ENCODE measurements around the gene MAD2L1. TPM values are rescaled to one million over a fixed set of nuclear protein-coding genes. Genes with fewer than 3 reads are reported as not detected.

The MAD2L1 gene
- total and polyA plus RNA-seq, 2 donors (not counting 3 experiments of a cell fraction or from before 2014, with no cell fraction given) = 15.6 to 41.4 TPM

DNA sequence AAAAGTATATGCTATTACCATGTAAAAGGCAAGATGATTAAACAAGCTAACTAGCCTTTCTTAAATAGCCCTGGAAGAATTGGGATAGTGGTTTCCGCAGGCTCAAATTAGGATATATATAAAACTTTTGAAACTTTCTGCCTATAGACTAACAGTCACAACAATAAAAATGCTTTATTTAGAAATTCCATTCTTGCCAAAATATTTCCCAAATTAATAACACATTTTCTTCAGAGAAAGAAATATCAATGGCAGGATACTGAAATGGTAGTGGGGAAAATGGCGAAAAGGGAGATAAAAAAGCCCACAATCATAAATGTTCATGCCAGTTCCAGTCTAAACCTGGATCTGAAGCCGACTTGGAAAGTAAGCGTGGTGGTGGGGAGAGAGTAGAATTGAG lies 56.0 kb downstream of the MAD2L1 start:
- dilution Hi-C loops (cut with MboI; ENCODE audit: extremely low pct_ligation_motif_present, low sequenced_read_pairs) = no loop called here
- CTCF ChIA-PET = no interaction called here

More for the DNA sequence above, 56.0 kb downstream of the MAD2L1 start:
- no peaks in the 10 kb centered on the region for H3K79me2 ChIP-seq (ENCODE audit: control insufficient read depth, insufficient read depth, low read length)
- H3K4me2 ChIP-seq (ENCODE audit: insufficient read depth, low read length) = no peak overlapping the region
- no peaks in the 10 kb centered on the region for H3K36me3 ChIP-seq (ENCODE audit: control insufficient read depth in 2 of 2, extremely low read depth in 1 of 2, insufficient read depth in 2 of 2, low read length in 2 of 2)
- intact Hi-C loops (cut with micrococcal nuclease) = no loop called here
- H3K9ac ChIP-seq (replicated peaks; ENCODE audit: extremely low read depth, insufficient read depth, low read length) = no peak overlapping the region
- no peaks in the 10 kb centered on the region for H3K27me3 ChIP-seq (ENCODE audit: control insufficient read depth in 2 of 2, insufficient read depth in 2 of 2, low read length in 2 of 2)
- no peaks in the 10 kb centered on the region for H3K4me1 ChIP-seq (ENCODE audit: control insufficient read depth, extremely low read depth, insufficient read depth, low read length)
- TF ChIP-seq MYC (IDR thresholded peaks at IDR 0.05; ENCODE audit: low read depth, low read length) (no peak), CTCF (IDR thresholded peaks at IDR 0.05; ENCODE audit: extremely low read depth in 1 of 2, insufficient read depth in 1 of 2, low read depth in 1 of 2, low read length in 2 of 2) (no peak), GATA2 (IDR thresholded peaks at IDR 0.05; ENCODE audit: insufficient read depth, insufficient read length, low read depth, low read length) (no peak), POLR2A (IDR thresholded peaks at IDR 0.05; ENCODE audit: low read depth, low read length) (no peak), EZH2 (IDR thresholded peaks at IDR 0.05; ENCODE audit: borderline replicate concordance, low read depth, low read length, severe bottlenecking) (no peak), JUN (IDR thresholded peaks at IDR 0.05; ENCODE audit: borderline replicate concordance, insufficient read depth, insufficient read length, low read depth) (no peak), POLR2AphosphoS5 (IDR thresholded peaks at IDR 0.05; ENCODE audit: insufficient read depth, low read depth, low read length) (no peak), FOS (IDR thresholded peaks at IDR 0.05; ENCODE audit: borderline replicate concordance, insufficient read depth, low read length) (no peak)
- TF ChIP-seq, protein P1, sequence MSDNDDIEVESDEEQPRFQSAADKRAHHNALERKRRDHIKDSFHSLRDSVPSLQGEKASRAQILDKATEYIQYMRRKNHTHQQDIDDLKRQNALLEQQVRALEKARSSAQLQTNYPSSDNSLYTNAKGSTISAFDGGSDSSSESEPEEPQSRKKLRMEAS (IDR thresholded peaks at IDR 0.05; ENCODE audit: insufficient read depth, insufficient read length) = no peak
- DNase-seq (ENCODE audit: low read depth, low spot score) (no peak), FAIRE-seq (no peak)
- POLR2A ChIA-PET = no interaction called here
- no peak overlapping the region for H3K27ac ChIP-seq (ENCODE audit: insufficient read depth, low read depth, low read length)
- H3K9me3 ChIP-seq (replicated peaks; ENCODE audit: control insufficient read depth, insufficient read depth, low read length) = no peaks in the 10 kb centered on the region
- H4K20me1 ChIP-seq (replicated peaks; ENCODE audit: control insufficient read depth, extremely low read depth, insufficient read depth, low read length) = no peaks in the 10 kb centered on the region
- no TSS peak for BruUV-seq (replicated peaks)
- H3K9me1 ChIP-seq (replicated peaks; ENCODE audit: control insufficient read depth, extremely low read depth, insufficient read depth, low read length) = no peaks in the 10 kb centered on the region
- no peak overlapping the region for H2AFZ ChIP-seq (ENCODE audit: low read depth, low read length)
- H3K4me3 ChIP-seq (replicated peaks in 1 of 3; ENCODE audit: insufficient read depth in 1 of 3, low read depth in 1 of 3, low read length in 3 of 3) = no peak overlapping the region
